ENCODE data around the gene RILPL1.
"Not testable (repeated sequence)": the region's sequence is repeated elsewhere in the genome, so short reads cannot be mapped to it uniquely, and the experiment has no call there.

RILPL1 gene

DNA sequence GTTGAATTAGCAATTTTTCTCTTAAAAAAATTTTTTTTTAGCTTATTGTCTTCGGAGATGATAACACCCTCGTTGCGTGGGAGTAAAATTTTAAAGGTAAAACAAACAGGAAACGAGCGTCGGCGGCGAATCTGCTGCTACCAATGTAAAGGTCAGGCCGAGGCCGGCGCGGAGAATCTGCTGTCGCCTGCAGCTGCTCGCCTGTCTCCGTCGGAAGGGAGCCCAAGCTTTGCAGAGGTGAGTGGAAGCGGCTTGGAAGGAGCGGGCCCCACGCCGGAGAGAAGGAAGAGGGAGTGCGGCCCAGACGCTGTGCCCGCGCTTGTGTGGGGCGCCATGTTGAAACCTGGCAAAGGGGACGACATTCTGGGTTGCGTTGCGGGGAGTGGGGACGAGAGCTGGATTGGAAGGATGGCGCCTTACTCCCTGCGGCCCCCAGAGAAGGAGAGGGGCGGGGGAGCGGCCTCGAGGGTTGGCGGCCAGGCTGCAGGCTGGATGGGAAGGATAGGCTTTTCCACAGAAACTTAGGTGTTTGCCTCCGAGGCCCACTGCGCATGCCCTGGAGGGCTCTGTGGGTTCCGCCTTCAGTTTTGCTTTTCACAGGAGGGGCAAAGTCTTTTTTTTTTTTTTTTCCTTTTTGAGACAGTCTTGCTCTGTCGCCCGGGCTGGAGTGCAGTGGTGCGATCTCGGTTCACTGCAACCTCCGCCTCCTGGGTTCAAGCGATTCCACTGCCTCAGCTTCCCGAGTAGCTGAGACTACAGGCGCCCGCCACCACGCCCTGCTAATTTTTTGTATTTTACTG lies 75.3 kb downstream of the RILPL1 start, which contains the start of gene SNRNP35:
Gene SNRNP35 (plus strand): TSS at position 160 of the 800 bp plus-strand sequence. CDS start 7,402 bp downstream, outside the sequence.
- ChIA-PET POLR2A (interaction anchor here (0.6 to 0.7 kb wide), 4 partner anchors 15 to 118 kb away, joined by 3 to 4 read pairs (median 3); no protein-coding TSS in a partner anchor), CTCF (interaction anchor here (1.1 to 2.3 kb wide), 2 partner anchors 9 to 11 kb away, joined by 3 to 7 read pairs; no protein-coding TSS in a partner anchor)

DNA sequence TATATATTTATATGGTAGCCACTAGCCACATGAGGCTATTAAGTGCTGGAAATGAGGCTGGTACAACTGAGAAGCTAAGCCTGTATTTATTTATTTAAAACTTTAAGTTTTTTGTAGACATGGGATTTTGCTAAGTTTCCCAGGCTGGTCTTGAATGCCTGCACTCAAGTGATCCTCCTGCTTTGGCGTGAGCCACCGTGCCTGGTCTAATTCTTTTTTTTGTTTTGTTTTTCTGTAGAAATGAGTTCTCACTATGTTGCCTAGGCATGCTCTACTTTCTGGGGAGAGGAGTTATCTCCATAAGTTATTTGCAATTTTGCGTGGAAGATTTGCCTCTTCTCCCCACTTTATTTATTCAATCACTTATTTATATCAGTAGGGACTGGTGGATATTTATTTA lies 80.4 kb downstream of the RILPL1 start:
- no peak overlapping the region for H3K4me3 ChIP-seq (ENCODE audit: low read depth, low read length)
- CTCF ChIA-PET = no interaction called here
- TF ChIP-seq, protein P1, sequence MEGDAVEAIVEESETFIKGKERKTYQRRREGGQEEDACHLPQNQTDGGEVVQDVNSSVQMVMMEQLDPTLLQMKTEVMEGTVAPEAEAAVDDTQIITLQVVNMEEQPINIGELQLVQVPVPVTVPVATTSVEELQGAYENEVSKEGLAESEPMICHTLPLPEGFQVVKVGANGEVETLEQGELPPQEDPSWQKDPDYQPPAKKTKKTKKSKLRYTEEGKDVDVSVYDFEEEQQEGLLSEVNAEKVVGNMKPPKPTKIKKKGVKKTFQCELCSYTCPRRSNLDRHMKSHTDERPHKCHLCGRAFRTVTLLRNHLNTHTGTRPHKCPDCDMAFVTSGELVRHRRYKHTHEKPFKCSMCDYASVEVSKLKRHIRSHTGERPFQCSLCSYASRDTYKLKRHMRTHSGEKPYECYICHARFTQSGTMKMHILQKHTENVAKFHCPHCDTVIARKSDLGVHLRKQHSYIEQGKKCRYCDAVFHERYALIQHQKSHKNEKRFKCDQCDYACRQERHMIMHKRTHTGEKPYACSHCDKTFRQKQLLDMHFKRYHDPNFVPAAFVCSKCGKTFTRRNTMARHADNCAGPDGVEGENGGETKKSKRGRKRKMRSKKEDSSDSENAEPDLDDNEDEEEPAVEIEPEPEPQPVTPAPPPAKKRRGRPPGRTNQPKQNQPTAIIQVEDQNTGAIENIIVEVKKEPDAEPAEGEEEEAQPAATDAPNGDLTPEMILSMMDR (IDR thresholded peaks at IDR 0.05; ENCODE audit: insufficient read depth, low read length, missing control alignments) = no peak
- POLR2A ChIA-PET = no interaction called here
- DNase-seq (ENCODE audit: low read depth, low spot score) = no peak

More for the DNA sequence above, 75.3 kb downstream of the RILPL1 start, which contains the start of gene SNRNP35:
- TF ChIP-seq, protein P1 (IDR thresholded peaks at IDR 0.05; ENCODE audit: insufficient read depth, low read length, missing control alignments) = no peak
- DNase-seq (ENCODE audit: low read depth, low spot score) = no peak
- peak within 1 kb of the TSS; percentile 86 for H3K4me3 ChIP-seq (ENCODE audit: low read depth, low read length)

DNA sequence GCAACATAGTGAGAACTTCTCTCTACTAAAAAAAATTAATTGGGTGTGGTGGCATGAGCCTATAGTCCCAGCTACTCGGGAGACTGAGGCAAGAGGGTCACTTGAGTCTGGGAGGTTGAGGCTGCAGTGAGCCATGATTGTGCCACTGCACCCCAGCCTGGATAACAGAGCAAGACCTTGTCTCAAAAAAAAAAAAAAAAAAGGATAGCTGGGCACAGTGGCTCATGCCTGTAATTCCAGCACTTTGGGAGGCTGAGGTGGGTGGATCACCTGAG lies 81.3 kb downstream of the RILPL1 start:
- ChIA-PET POLR2A (interaction anchor here (0.7 kb wide), 1 partner anchor 126 kb away, joined by 3 read pairs; no protein-coding TSS in a partner anchor), CTCF (interaction anchor here (0.7 kb wide), 1 partner anchor 12 kb away, joined by 3 read pairs; no protein-coding TSS in a partner anchor)
- not testable (repeated sequence) for DNase-seq (ENCODE audit: low read depth, low spot score); H3K4me3 ChIP-seq (ENCODE audit: low read depth, low read length)

DNA sequence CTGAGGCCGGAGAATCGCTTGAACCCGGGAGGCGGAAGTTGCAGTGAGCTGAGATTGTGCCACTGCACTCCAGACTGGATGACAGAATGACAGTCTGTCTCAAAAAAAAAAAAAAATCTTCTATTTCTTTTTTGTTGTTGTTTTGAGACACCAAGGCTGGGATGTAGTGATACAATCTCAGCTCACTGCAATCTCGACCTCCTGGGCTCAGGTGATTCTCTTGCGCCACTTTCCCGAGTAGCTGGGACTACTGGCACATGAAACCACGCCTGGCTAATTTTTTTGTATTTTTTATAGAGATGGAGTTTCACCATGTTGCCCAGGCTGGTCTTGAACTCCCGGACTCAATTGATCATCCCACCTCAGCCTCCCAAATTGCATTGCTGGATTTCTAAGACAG lies 82.9 kb downstream of the RILPL1 start:
- POLR2A ChIA-PET = no interaction called here
- DNase-seq (ENCODE audit: low read depth, low spot score) = no peak
- CTCF ChIA-PET = interaction anchor here (1.2 kb wide), 1 partner anchor 47 kb away, joined by 3 read pairs; no protein-coding TSS in a partner anchor
- H3K4me3 ChIP-seq (ENCODE audit: low read depth, low read length) = no peak overlapping the region
- TF ChIP-seq, protein P1 (IDR thresholded peaks at IDR 0.05; ENCODE audit: insufficient read depth, low read length, missing control alignments) = no peak

DNA sequence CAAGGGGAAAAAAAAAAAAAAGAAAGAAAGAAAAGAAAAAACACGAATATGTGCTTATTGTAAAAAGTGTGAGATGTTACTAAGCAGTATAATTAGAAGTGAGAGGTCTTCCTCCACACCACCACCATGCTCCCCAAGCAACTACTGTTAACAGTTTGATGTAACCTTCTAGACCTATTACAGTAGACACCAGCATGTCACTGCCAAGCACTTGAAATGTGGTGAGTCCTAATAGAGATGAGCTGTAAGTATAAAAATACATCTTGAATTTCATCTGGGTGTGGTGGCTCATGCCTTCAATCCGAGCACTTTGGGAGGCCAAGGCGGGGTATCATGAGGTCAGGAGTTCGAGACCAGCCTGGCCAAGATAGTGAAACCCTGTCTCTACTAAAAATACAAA lies 83.7 kb downstream of the RILPL1 start:
- no peak overlapping the region for H3K4me3 ChIP-seq (ENCODE audit: low read depth, low read length)
- TF ChIP-seq, protein P1 (IDR thresholded peaks at IDR 0.05; ENCODE audit: insufficient read depth, low read length, missing control alignments) = no peak
- ChIA-PET CTCF (no interaction called here), POLR2A (interaction anchor here (0.6 kb wide), 1 partner anchor 1740 kb away, joined by 3 read pairs; no protein-coding TSS in a partner anchor)
- DNase-seq (ENCODE audit: low read depth, low spot score) = no peak

DNA sequence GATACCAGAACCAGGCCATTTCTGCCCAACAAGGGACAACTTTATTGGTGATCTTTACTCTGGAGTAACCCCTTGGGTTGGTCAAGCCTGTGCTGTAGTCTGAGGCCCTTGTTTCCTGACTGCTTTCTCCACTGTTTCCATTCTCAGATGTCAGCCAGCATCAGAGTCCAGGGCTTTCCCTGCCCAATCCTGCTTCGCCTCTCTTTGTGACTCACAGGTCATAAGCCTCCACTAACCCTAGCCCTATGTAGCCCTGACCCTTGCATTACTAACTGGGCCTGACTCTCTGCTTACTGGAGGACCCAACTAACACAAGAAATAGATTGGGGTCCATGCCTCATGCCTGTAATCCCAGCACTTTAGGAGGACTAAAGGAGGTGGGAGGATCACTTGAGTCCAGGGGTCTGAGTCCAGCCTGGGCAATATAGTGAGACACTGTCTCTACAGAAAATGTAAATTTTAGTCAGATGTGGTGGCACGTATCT lies 84.2 kb downstream of the RILPL1 start:
- H3K4me3 ChIP-seq (ENCODE audit: low read depth, low read length) = no peak overlapping the region
- TF ChIP-seq, protein P1 (IDR thresholded peaks at IDR 0.05; ENCODE audit: insufficient read depth, low read length, missing control alignments) = no peak
- ChIA-PET POLR2A (interaction anchor here (0.6 kb wide), 1 partner anchor 1739 kb away, joined by 3 read pairs; no protein-coding TSS in a partner anchor), CTCF (interaction anchor here (1.1 kb wide), 1 partner anchor 12 kb away, joined by 5 read pairs; no protein-coding TSS in a partner anchor)
- DNase-seq (ENCODE audit: low read depth, low spot score) = no peak
